GM04504 (cell line): ENCODE measurements around the gene PRR23B.

ENCODE experiments used
- DNase-seq: peaks from one replicate; pipeline ENCODE4 v3.0.0-alpha.2; 2012; ENCODE audit warnings: low read depth

PRR23B gene

GRCh38 chr3:138974462-138974861, 46.3 kb downstream of the PRR23B start:
- no peak for DNase-seq

DNA sequence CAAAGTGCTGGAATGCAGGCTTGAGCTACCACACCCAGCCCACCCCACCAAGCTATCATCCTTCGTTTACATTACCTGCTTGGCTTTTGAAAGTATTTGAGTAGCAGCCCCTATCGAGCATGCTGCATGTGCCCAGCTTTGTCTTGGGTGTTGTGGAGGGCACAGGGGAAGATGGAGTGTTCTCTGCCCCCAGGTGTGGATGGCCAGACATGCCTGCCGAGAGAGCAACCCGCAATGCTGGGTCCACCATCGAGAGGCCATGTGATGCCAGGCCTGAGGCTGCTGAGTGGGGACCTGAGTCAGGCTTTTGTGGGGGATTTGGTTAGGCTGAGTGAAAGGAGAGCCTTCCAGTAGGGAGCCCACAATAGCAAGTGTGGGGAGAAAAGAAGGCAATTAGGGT, 47.8 kb downstream of the PRR23B start:
- no peak for DNase-seq

- no peak for DNase-seq
Observed at GRCh38 chr3:138971766-138972320, 48.9 kb downstream of the PRR23B start.
